SH-SY5Y (cell line): ENCODE results near the gene HSPA1A.

Experiments
- GATA2 ChIP-seq: IDR thresholded peaks from 2 replicates; pipeline ENCODE4 v1.6.1; 2011; ENCODE audit warnings: mild to moderate bottlenecking, low read depth, low read length
- GATA3 ChIP-seq: IDR thresholded peaks from 2 replicates; pipeline ENCODE4 v1.6.1; 2011; ENCODE audit warnings: low read depth, mild to moderate bottlenecking, low read length, moderate library complexity

DNA sequence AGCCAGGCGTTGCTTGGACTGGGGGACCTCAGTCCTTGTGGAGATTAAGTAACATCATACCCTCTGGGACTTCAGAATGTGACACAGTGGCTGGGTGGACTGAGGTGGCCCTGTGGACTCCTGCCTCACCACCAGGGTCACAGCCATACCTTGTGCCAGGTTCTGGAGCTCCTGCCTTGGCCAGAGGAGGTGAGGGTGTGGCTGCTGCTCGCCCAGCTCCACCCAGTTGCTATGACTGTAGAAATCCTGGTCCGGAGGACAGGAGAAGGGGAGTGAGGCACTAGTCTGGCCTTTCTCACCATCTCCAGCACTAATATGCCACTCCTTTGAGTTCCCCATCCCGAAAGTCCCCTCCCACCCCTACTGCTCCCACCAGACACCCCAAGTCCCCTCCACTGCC, 40.2 kb upstream of the HSPA1A start:
- TF ChIP-seq GATA2: no peak
- TF ChIP-seq GATA3: no peak
